Diencephalon (tissue), 1 donor: Measurements from ENCODE around the gene MPPED1. TPM values are rescaled to one million over a fixed set of nuclear protein-coding genes. Genes with fewer than 3 reads are reported as not detected.

Source experiments
- total RNA-seq: library from RNA; depleted of rRNA; stranded (reverse); fragments of >200 nt; gene quantifications from one replicate; pipeline ENCODE4 v1.2.3, GENCODE V29; 2014

The MPPED1 gene
- total RNA-seq, result 14.1 TPM

GRCh38 chr22:43411869-43412807 is at the start of gene MPPED1:
MPPED1 (plus strand) TSS chr22:43412014; CDS start chr22:43424986, 12,972 bp downstream.

Other genes starting within 250 kb of the MPPED1 start
- gene TTLL12, start 224.9 kb upstream of the MPPED1 start, total RNA-seq, result 24.2 TPM
- gene SCUBE1, start 68.6 kb upstream of the MPPED1 start, total RNA-seq, result 3.9 TPM